A673 (cell line): ENCODE results near the gene FAM151B. TPM values are rescaled to one million over a fixed set of nuclear protein-coding genes. Genes with fewer than 3 reads are reported as not detected.
"Not testable (repeated sequence)": the region's sequence is repeated elsewhere in the genome, so short reads cannot be mapped to it uniquely, and the experiment has no call there.

ENCODE experiments used
- BruUV-seq: library from RNA; stranded (reverse); fragments of 400-500 nt; replicated peaks from 2 replicates; lab custom pipeline; 2021; lab: Mats Ljungman, UMichigan
- CTCF ChIA-PET: fragments of 300-600 bp; sonication (Branson Sonifier 250); formaldehyde crosslinking; loops from one replicate; lab custom pipeline; 2022; ENCODE audit warnings: antibody characterized with exemption; lab: Charles Lee
- POLR2A ChIA-PET: fragments of 300-600 bp; sonication (Branson Sonifier 250); formaldehyde crosslinking; loops from one replicate; lab custom pipeline; 2022; ENCODE audit warnings: antibody characterized with exemption; ENCODE audit not compliant: low non-redundant PET; lab: Charles Lee
- DNase-seq: peaks from one replicate; pipeline ENCODE4 v3.0.0-alpha.2; 2015; ENCODE audit warnings: low spot score
- H3K27ac ChIP-seq: fragments of 200-600 bp; sonication (generic); 2 replicates; pipeline ENCODE4 v1.5.1; 2016; ENCODE audit warnings: mixed run types, low read depth, mild to moderate bottlenecking, mixed read lengths, antibody characterized with exemption, low read length; ENCODE audit not compliant: poor library complexity, severe bottlenecking
- H3K27me3 ChIP-seq: fragments of 200-600 bp; sonication (generic); replicated peaks from 2 replicates; pipeline ENCODE4 v1.6.1; 2017; ENCODE audit warnings: mixed run types, low read depth, mild to moderate bottlenecking, mixed read lengths, antibody characterized with exemption, low read length; ENCODE audit not compliant: insufficient read depth, poor library complexity
- H3K36me3 ChIP-seq: fragments of 200-600 bp; sonication (generic); 2 replicates; pipeline ENCODE4 v1.6.1; 2016; ENCODE audit warnings: mixed run types, mild to moderate bottlenecking, mixed read lengths, antibody characterized with exemption, low read length; ENCODE audit not compliant: insufficient read depth, poor library complexity, severe bottlenecking
- H3K4me1 ChIP-seq: fragments of 200-600 bp; sonication (generic); 2 replicates; pipeline ENCODE4 v1.6.1; 2017; ENCODE audit warnings: mixed run types, mild to moderate bottlenecking, mixed read lengths, antibody characterized with exemption, low read length; ENCODE audit not compliant: insufficient read depth, poor library complexity, severe bottlenecking
- H3K4me3 ChIP-seq: fragments of 200-600 bp; sonication (generic); 2 replicates; pipeline ENCODE4 v1.5.1; 2016; ENCODE audit warnings: low read depth, mixed run types, mild to moderate bottlenecking, mixed read lengths, low read length; ENCODE audit not compliant: poor library complexity, severe bottlenecking
- H3K9me3 ChIP-seq: fragments of 200-600 bp; sonication (generic); 2 replicates; pipeline ENCODE4 v1.6.1; 2016; ENCODE audit warnings: mixed run types, low read depth, mild to moderate bottlenecking, mixed read lengths, antibody characterized with exemption, low read length; ENCODE audit not compliant: poor library complexity, severe bottlenecking
- CTCF ChIP-seq: fragments of 300-800, 200-600 bp; sonication (generic); conservative IDR thresholded peaks from 2 replicates; pipeline ENCODE4 v1.5.1; 2017; ENCODE audit warnings: low read depth, mild to moderate bottlenecking, antibody characterized with exemption, low read length, moderate library complexity, mixed read lengths
- EZH2 ChIP-seq: fragments of 200-600 bp; sonication (generic); IDR thresholded peaks from 2 replicates; pipeline ENCODE4 v1.6.1; 2017; ENCODE audit warnings: borderline replicate concordance, low read depth, mild to moderate bottlenecking, mixed read lengths, antibody characterized with exemption, low read length; ENCODE audit not compliant: poor library complexity, severe bottlenecking
- intact Hi-C: fragments of 100-400 bp; cut with micrococcal nuclease; formaldehyde crosslinking; loops from one replicate; pipeline ENCODE4 v1.10.0; 2022; ENCODE audit not compliant: unreplicated experiment
- total RNA-seq: library from RNA; stranded (reverse); gene quantifications from 2 replicates; pipeline ENCODE4 v1.2.3, GENCODE V29; 2021

Gene FAM151B
- total RNA-seq, 1 experiment from 2014 or later = 4.0 TPM

- POLR2A ChIA-PET = interaction anchor here (0.6 kb wide), 1 partner anchor 19 kb away, joined by 4 read pairs; no protein-coding TSS in a partner anchor
- Histone ChIP-seq H3K9me3 (peaks cover 5% of the 10 kb centered on the region), H3K4me1 (peaks cover 7% of the 10 kb centered on the region), H3K27ac (no peak overlapping the region), H3K4me3 (no peak overlapping the region), H3K27me3 (no peaks in the 10 kb centered on the region), H3K36me3 (peaks cover 30% of the 10 kb centered on the region)
- CTCF ChIA-PET = no interaction called here
- no peak for DNase-seq
- intact Hi-C loops = no loop called here
- no TSS peak for BruUV-seq
- TF ChIP-seq CTCF = no peak
- TF ChIP-seq EZH2 = no peak
These were observed 21.0 kb upstream of the FAM151B start for GRCh38 chr5:80466669-80467485.

- no peaks in the 10 kb centered on the region for H3K27me3 ChIP-seq
- H3K36me3 ChIP-seq = peaks cover 20% of the 10 kb centered on the region
- no peak overlapping the region for H3K27ac ChIP-seq
- H3K4me3 ChIP-seq = no peak overlapping the region
- DNase-seq = no peak
- H3K4me1 ChIP-seq = peaks cover 7% of the 10 kb centered on the region
- ChIA-PET CTCF (no interaction called here), POLR2A (no interaction called here)
- no peak for TF ChIP-seq CTCF
- TF ChIP-seq EZH2 = no peak
- intact Hi-C loops = no loop called here
- BruUV-seq = no TSS peak
- H3K9me3 ChIP-seq = no peaks in the 10 kb centered on the region
These were observed 19.8 kb upstream of the FAM151B start for GRCh38 chr5:80468131-80468530.

GRCh38 chr5:80470631-80471030 is 17.3 kb upstream of the FAM151B start:
- H3K9me3 ChIP-seq, H3K27ac ChIP-seq, BruUV-seq, H3K27me3 ChIP-seq, intact Hi-C loops, H3K4me3 ChIP-seq, DNase-seq, H3K4me1 ChIP-seq, POLR2A ChIA-PET: not testable (repeated sequence)
- peaks cover 32% of the 10 kb centered on the region for H3K36me3 ChIP-seq
- CTCF ChIA-PET = interaction anchor here (0.9 kb wide), 1 partner anchor 10 kb away, joined by 3 read pairs; no protein-coding TSS in a partner anchor

- no peak overlapping the region for H3K27ac ChIP-seq
- no peak overlapping the region for H3K4me3 ChIP-seq
- POLR2A ChIA-PET = no interaction called here
- H3K27me3 ChIP-seq = no peaks in the 10 kb centered on the region
- H3K4me1 ChIP-seq = no peaks in the 10 kb centered on the region
- H3K9me3 ChIP-seq = no peaks in the 10 kb centered on the region
- intact Hi-C loops = no loop called here
- peaks cover 30% of the 10 kb centered on the region for H3K36me3 ChIP-seq
- CTCF ChIA-PET = no interaction called here
- DNase-seq = no peak
- no TSS peak for BruUV-seq
- TF ChIP-seq EZH2 (no peak), CTCF (no peak)
These were observed 13.0 kb upstream of the FAM151B start for GRCh38 chr5:80474929-80475328.
